Testis (tissue), 2 donors: ENCODE data around the gene PAX1.

Source experiments
- POLR2A ChIP-seq: fragments of 450-650 bp; IDR thresholded peaks from one replicate; pipeline ENCODE4 v1.6.1; 2017; ENCODE audit warnings: antibody characterized with exemption, mild to moderate bottlenecking, moderate library complexity
- TF ChIP-seq, protein P1 (sequence below), 3 experiments: fragments of 450-650 bp in 2 of 3; fragments of 200-600 bp in 1 of 3; sonication (generic) in 1 of 3; IDR thresholded peaks; one replicate each; pipeline ENCODE4 v1.5.1; 2016 to 2019; ENCODE audit warnings: antibody characterized with exemption in 3 of 3, mild to moderate bottlenecking in 2 of 3, moderate library complexity in 1 of 3

DNA sequence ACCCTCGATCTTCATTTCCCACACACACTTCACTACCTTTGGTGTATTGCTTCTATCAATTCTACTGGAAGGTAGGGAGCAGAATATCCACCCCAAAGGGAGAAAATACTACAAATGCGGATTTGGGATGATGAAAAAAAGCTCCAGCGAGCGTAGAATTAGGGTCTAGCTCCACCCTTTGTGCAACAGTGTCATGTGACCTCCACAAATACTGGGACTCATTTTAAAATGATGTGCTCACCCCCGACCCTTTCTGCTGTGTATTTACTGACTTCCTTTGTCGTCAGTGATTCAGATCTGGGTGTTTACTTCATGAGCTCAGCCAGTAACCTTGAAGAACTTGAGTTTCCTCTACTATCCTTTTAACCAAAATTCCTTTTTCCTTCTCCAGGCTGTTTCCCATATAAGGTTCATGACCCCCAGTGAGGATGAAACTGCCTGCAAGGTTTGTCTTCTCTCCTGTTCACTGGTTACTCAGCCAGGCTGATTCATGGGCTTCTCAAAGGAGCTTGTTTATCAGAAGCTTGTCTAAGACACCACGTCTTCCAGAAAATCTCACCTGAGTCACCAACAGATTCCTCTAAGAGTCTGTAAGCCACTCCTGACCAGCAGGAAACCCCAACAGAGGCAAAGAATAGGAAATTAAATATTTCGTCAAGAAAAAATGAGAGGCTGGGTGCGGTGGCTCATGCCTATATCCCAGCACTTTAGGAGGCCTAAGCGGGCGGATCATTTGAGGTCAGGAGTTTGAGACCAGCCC, 39.6 kb upstream of the PAX1 start:
- TF ChIP-seq, protein P1, sequence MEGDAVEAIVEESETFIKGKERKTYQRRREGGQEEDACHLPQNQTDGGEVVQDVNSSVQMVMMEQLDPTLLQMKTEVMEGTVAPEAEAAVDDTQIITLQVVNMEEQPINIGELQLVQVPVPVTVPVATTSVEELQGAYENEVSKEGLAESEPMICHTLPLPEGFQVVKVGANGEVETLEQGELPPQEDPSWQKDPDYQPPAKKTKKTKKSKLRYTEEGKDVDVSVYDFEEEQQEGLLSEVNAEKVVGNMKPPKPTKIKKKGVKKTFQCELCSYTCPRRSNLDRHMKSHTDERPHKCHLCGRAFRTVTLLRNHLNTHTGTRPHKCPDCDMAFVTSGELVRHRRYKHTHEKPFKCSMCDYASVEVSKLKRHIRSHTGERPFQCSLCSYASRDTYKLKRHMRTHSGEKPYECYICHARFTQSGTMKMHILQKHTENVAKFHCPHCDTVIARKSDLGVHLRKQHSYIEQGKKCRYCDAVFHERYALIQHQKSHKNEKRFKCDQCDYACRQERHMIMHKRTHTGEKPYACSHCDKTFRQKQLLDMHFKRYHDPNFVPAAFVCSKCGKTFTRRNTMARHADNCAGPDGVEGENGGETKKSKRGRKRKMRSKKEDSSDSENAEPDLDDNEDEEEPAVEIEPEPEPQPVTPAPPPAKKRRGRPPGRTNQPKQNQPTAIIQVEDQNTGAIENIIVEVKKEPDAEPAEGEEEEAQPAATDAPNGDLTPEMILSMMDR (IDR thresholded peaks at IDR 0.05): no peak
- TF ChIP-seq POLR2A: no peak
